ENCODE data around the gene TFCP2L1. TPM values are rescaled to one million over a fixed set of nuclear protein-coding genes. Genes with fewer than 3 reads are reported as not detected.

Gene TFCP2L1
- total and polyA plus RNA-seq, 2 experiments from 2014 or later, result 0.94 to 6.4 TPM

- Histone ChIP-seq H3K36me3 (ENCODE audit: insufficient read depth) (no peaks in the 10 kb centered on the region), H2AFZ (0 out of 2 replicates have a peak overlapping the region, but pooled peaks have one; percentile 43), H3K4me2 (no peak overlapping the region), H3K4me3 (no peak overlapping the region), H4K20me1 (replicated peaks; ENCODE audit: insufficient read depth) (no peaks in the 10 kb centered on the region), H3F3A (replicated peaks; ENCODE audit: low read depth) (no peaks in the 10 kb centered on the region), H3K9me2 (ENCODE audit: insufficient read depth) (no peaks in the 10 kb centered on the region), H3K27ac (ENCODE audit: low read depth) (no peak overlapping the region), H3K79me2 (replicated peaks; ENCODE audit: insufficient read depth) (no peaks in the 10 kb centered on the region), H3K4me1 (ENCODE audit: insufficient read depth) (no peaks in the 10 kb centered on the region; the same call in 1 of the 2 replicates), H3K27me3 (ENCODE audit: insufficient read depth) (no peaks in the 10 kb centered on the region)
- ATAC-seq, result no peak
- DNase-seq (ENCODE audit: low spot score), result no peak
- peaks cover 23% of the 10 kb centered on the region for H3K4me1 Mint-ChIP-seq
- no peaks in the 10 kb centered on the region for H3K9me3 Mint-ChIP-seq
- H3K27ac Mint-ChIP-seq, result no peak overlapping the region
- no peak overlapping the region for H3K4me3 Mint-ChIP-seq
- peaks cover 8% of the 10 kb centered on the region for H3K27me3 Mint-ChIP-seq (ENCODE audit: insufficient read depth, low read depth, poor library complexity)
- H3K36me3 Mint-ChIP-seq (ENCODE audit: low read depth), result no peaks in the 10 kb centered on the region
- no peak for TF ChIP-seq CTCF (conservative IDR thresholded peaks at IDR 0.05; ENCODE audit: low read depth in 2 of 2)
- no peak for TF ChIP-seq CREB1 (CRISPR knock-in tag; IDR thresholded peaks at IDR 0.05; ENCODE audit: low read depth)
- TF ChIP-seq ETS1 (IDR thresholded peaks at IDR 0.05), result no peak
- no peak for TF ChIP-seq ZNF114 (CRISPR knock-in tag; IDR thresholded peaks at IDR 0.05)
Measured at GRCh38 chr2:121210691-121211090, 74.3 kb downstream of the TFCP2L1 start.

DNA sequence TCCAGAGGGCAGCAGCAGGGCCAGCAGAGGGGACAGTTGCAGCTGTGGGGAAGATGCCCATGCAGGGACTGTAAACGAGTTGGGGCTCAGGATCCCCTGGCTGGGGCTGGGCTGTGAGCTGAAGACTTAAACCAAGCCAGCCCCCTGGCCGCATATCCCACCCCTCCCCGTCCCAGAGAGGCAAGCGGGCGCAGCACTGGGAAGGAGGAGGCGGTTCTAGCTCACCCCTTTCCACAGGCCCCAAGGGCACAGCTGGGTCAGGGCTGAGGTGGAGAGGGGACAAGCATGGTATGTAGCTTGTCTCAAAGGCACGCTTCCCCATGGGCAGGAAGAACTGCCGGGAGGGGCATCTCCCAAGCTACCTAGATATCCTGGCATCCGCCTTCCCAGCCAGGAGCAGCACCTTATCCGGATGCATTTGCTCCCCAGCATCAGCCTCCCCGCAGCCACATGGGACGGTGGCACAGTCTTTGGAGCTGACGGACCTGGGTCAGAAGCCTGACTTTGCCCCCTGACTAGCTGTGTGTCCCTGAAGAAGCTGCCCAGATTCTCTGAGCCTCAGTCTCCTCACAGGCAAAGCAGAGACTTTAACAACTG lies 75.9 kb downstream of the TFCP2L1 start:
- Histone ChIP-seq H3K4me2 (no peak overlapping the region), H4K20me1 (replicated peaks; ENCODE audit: insufficient read depth) (no peaks in the 10 kb centered on the region), H3K9me2 (ENCODE audit: insufficient read depth) (no peaks in the 10 kb centered on the region), H3K79me2 (replicated peaks; ENCODE audit: insufficient read depth) (no peaks in the 10 kb centered on the region), H3K36me3 (ENCODE audit: insufficient read depth) (no peaks in the 10 kb centered on the region), H3K4me1 (ENCODE audit: insufficient read depth) (no peaks in the 10 kb centered on the region; the same call in 1 of the 2 replicates), H3K27me3 (ENCODE audit: insufficient read depth) (no peaks in the 10 kb centered on the region), H3K27ac (ENCODE audit: low read depth) (no peak overlapping the region), H3K4me3 (no peak overlapping the region), H2AFZ (no peak overlapping the region), H3F3A (replicated peaks; ENCODE audit: low read depth) (no peaks in the 10 kb centered on the region)
- Mint-ChIP-seq H3K4me1 (peaks cover 19% of the 10 kb centered on the region), H3K27me3 (ENCODE audit: insufficient read depth, low read depth, poor library complexity) (peaks cover 8% of the 10 kb centered on the region), H3K9me3 (no peaks in the 10 kb centered on the region), H3K4me3 (no peak overlapping the region), H3K27ac (no peak overlapping the region), H3K36me3 (ENCODE audit: low read depth) (no peaks in the 10 kb centered on the region)
- ATAC-seq (peak; percentile 10; the same call in 2 of the 3 replicates), DNase-seq (ENCODE audit: low spot score) (no peak)
- TF ChIP-seq REST (IDR thresholded peaks at IDR 0.05; ENCODE audit: unreplicated experiment) (no peak), CREB1 (CRISPR knock-in tag; IDR thresholded peaks at IDR 0.05; ENCODE audit: low read depth) (no peak), EZH2phosphoT487 (IDR thresholded peaks at IDR 0.05; ENCODE audit: unreplicated experiment) (no peak), EZH2 (IDR thresholded peaks at IDR 0.05; ENCODE audit: low read depth, unreplicated experiment) (no peak)
- TF ChIP-seq, protein P1, sequence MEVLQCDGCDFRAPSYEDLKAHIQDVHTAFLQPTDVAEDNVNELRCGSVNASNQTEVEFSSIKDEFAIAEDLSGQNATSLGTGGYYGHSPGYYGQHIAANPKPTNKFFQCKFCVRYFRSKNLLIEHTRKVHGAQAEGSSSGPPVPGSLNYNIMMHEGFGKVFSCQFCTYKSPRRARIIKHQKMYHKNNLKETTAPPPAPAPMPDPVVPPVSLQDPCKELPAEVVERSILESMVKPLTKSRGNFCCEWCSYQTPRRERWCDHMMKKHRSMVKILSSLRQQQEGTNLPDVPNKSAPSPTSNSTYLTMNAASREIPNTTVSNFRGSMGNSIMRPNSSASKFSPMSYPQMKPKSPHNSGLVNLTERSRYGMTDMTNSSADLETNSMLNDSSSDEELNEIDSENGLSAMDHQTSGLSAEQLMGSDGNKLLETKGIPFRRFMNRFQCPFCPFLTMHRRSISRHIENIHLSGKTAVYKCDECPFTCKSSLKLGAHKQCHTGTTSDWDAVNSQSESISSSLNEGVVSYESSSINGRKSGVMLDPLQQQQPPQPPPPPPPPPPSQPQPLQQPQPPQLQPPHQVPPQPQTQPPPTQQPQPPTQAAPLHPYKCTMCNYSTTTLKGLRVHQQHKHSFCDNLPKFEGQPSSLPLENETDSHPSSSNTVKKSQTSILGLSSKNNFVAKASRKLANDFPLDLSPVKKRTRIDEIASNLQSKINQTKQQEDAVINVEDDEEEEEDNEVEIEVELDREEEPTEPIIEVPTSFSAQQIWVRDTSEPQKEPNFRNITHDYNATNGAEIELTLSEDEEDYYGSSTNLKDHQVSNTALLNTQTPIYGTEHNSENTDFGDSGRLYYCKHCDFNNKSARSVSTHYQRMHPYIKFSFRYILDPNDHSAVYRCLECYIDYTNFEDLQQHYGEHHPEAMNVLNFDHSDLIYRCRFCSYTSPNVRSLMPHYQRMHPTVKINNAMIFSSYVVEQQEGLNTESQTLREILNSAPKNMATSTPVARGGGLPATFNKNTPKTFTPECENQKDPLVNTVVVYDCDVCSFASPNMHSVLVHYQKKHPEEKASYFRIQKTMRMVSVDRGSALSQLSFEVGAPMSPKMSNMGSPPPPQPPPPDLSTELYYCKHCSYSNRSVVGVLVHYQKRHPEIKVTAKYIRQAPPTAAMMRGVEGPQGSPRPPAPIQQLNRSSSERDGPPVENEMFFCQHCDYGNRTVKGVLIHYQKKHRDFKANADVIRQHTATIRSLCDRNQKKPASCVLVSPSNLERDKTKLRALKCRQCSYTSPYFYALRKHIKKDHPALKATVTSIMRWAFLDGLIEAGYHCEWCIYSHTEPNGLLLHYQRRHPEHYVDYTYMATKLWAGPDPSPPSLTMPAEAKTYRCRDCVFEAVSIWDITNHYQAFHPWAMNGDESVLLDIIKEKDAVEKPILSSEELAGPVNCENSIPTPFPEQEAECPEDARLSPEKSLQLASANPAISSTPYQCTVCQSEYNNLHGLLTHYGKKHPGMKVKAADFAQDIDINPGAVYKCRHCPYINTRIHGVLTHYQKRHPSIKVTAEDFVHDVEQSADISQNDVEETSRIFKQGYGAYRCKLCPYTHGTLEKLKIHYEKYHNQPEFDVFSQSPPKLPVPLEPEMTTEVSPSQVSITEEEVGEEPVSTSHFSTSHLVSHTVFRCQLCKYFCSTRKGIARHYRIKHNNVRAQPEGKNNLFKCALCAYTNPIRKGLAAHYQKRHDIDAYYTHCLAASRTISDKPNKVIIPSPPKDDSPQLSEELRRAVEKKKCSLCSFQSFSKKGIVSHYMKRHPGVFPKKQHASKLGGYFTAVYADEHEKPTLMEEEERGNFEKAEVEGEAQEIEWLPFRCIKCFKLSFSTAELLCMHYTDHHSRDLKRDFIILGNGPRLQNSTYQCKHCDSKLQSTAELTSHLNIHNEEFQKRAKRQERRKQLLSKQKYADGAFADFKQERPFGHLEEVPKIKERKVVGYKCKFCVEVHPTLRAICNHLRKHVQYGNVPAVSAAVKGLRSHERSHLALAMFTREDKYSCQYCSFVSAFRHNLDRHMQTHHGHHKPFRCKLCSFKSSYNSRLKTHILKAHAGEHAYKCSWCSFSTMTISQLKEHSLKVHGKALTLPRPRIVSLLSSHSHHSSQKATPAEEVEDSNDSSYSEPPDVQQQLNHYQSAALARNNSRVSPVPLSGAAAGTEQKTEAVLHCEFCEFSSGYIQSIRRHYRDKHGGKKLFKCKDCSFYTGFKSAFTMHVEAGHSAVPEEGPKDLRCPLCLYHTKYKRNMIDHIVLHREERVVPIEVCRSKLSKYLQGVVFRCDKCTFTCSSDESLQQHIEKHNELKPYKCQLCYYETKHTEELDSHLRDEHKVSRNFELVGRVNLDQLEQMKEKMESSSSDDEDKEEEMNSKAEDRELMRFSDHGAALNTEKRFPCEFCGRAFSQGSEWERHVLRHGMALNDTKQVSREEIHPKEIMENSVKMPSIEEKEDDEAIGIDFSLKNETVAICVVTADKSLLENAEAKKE (CRISPR knock-in tag; IDR thresholded peaks at IDR 0.05), result no peak

All from GM23338 (cell line).